DMS153 treated with DMSO at 0.1 percent for 48 hours (cell line): ENCODE results near the gene NME8.
"Not testable (repeated sequence)": the region's sequence is repeated elsewhere in the genome, so short reads cannot be mapped to it uniquely, and the experiment has no call there.

ENCODE experiments used
- DNase-seq: peaks from one replicate; lab custom pipeline; 2025; ENCODE audit not compliant: unreplicated experiment; lab: John Stamatoyannopoulos, UW

Gene NME8

DNA sequence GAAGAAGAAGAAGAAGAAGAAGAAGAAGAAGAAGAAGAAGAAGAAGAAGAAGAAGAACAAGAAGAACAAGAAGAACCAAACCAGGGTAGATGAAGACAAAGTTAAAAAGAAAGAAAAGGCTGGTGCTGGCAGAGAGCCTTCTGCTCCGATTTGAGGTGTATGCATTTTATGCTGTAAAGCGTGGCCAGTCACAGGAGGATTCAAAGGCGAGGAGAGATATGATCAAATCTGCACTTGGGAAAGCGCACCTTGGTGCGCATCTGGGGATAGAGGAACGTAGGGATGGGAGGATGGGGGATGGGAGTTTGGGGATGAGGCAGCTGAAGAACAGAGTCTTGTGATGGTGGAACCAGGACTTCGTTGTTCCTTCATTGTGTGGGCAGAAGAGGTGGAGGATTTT is at the start of gene NME8:
TSS of gene NME8 (plus strand) at position 301 of the 400 bp plus-strand sequence. CDS start 1,670 bp downstream, outside the sequence.
- DNase-seq, result no peak

- DNase-seq, result no peak
These were observed 42.2 kb upstream of the NME8 start for GRCh38 chr7:37806152-37806551.

DNA sequence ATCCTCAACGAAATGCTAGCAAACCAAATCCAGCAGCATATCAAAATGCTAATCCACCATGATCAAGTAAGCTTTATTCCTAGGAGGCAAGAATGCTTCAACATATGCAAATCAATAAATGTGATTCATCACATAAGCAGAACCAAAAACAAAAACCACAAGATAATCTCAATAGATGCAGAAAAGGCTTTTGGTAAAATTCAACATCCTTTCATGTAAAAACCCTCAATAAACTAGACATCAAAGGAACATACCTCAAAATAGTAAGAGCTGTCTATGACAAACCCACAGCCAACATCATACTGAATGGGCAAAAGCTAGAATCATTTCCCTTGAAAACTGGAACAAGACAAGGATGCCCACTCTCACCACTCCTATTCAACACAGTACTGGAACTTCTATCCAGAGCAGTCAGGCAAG is 36.2 kb upstream of the NME8 start:
- not testable (repeated sequence) for DNase-seq

DNA sequence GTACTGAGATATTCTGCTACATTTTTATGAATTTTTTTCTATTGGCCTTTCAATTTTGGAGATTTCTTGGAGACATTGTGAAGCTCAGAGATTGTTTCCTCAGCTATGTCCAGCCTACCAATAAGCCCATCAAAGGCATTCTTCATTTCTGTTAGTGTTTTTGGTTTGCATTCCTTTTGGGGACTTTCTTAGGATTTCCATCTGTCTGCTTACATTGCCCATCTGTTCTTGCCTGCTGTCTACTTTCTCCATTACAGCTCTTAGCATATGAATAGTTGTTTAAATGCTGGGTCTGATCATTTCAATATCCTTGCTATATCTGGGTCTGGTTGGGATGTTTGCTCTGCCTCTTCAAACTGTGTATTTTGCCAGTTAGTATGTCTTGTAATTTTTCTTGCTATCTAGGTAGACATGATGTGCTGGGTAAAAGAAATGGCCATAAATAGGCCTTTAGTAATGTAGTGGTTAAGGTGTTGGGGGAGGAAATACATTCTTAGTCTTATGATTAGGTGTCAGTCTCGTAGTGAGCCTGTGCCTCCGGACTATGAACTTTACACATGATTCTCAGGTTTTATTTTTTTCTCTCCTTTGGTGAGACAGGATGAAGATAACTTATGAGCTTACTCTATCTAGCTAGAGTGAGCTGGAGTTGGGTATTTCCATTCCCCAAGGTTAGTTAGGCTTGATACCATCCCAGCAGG is 32.6 kb upstream of the NME8 start:
- DNase-seq, result no peak

DNA sequence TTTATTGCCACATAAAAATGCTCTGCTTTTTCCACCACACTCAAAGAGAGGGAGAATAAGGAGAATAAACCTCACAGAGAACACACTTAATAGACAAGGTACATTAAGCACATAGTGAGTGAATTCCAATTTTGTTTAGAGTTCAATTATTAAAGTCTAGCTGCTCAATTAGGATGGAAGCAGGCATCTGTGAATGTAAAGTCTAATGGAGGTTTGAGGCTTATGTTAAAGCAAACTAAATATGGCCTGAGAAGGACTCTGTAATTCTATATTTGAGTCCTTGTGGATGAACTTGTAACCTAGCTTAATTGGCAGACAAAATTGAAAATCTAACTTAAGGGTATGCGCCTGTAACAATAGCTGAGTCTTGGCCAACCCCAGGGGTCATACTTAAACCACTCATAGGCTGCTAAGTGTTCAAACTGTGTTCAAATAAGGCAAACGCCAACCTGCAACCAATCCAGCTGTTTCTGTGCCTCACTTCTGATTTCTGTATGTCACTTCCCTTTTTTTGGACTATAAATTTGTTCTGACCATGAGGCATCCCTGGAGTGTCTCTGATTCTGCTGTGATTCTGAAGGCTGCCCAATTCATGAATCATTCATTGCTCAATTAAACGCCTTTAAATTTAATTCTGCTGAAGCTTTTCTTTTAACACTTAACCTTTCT is 31.3 kb upstream of the NME8 start:
- no peak for DNase-seq

- no peak for DNase-seq
These were observed 30.8 kb upstream of the NME8 start for GRCh38 chr7:37817591-37817960.

GRCh38 chr7:37817996-37818720 is 30.2 kb upstream of the NME8 start:
- DNase-seq, result no peak

DNA sequence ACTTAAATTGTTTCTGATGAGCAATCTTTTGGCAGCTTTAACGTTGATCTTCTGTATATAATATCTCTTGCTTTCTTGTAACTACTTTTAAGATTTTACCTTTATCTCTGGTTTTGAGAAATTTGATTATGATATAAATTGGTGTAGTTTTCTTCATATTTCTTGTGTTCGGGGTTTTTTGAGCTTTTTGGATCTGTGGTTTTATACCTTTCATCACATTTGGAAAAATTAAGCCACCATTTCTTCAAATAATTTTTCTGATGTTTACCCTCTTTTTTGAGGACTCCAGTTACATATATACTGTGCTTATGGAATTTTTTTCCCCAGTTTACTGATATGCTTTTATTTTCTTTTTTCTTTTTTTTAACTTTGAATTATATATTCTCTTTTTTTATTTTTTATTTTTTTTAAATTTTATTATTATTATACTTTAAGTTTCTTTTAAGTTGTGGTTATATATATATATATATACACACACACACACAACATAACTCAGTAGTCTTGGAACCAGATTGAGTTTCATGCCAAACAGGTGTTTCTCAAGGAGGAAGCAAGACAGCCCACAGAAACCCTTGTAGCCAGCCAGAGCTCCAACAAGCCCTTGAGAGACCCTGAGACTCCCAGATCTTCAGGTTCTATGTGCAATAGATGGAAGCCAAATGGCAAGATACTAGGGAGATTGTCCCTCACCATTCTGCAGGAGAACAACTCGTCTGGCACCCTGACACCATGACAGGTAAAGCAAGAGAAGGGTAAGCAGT is 27.5 kb upstream of the NME8 start:
- no peak for DNase-seq

DNA sequence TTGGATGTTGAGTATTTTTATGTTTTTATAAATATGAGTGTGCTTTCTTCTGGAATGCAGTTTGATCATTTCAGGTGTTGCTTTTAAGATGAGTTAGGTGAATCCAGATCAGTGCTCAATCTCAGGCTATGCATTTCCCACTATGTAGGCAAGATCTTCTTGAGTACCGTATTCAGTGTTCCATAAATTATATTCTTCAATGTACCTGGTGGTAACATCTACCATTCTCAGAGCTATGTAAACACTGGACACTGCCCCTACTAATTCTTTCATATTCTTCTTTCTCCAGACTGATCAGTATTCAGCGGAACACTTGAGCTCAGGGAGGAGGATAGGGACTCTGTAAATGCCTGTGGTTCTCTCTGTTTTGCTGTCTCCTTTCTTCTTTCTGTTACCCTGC is 25.5 kb upstream of the NME8 start:
- DNase-seq, result no peak

GRCh38 chr7:37823557-37823956 is 24.8 kb upstream of the NME8 start:
- no peak for DNase-seq

DNA sequence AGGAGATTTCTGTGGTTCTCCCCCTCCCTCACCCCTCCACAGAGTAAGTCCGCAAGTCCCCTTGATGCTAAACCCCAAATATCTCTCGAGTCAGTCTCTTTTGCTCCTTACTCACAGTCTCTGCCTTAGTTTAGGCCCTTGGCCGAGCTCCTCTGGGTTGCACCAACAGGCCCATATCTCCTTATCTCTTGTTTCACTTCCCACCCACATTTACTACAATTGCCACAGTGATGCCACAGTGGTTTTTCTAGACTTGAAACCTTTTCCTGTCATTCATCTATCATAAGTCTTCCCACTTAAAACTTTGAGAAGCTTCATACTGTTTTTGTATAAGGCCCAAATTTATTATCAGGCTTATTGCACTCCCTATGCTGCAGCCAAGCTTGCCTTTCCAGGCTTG is 23.4 kb upstream of the NME8 start:
- no peak for DNase-seq

DNA sequence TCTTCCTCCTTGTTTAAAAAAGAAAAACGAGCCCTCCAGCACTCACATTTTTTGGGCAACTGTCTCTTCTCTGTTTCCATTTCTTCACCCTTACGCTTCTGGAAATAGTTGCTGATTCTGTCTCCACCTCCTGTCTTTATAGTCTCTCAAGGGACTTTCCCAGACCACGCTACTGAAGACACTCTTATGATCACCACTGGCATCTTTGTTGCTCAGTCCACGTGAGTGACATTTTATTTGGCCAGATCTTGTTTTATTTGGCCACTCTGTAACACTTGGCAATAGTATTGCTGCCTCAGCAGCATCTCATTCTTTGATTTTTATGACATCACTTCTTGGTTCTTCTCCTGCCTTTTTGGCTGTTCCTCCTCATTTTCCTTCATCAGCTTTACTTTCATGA is 21.6 kb upstream of the NME8 start:
- no peak for DNase-seq

- no peak for DNase-seq
These were observed 17.2 kb upstream of the NME8 start for GRCh38 chr7:37831244-37831643.

DNA sequence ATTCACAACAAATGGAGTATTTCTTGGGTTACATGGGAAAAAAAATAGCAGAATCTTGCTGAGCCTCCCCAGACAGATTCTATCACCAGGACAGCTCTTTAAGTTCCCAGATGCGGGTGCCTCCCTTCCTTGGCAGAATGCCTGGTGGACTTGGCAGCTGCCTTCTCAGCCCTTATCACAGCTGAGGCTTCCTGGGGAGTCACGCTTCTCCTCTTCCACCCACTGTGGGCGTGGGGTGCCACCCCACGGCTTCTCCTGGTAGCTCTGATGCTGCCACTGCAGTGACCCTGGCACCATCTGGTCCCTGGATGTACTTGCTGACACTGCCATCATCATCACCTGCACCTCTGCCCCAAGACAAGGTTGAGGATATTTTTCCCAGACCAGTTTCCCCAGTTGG is 16.2 kb upstream of the NME8 start:
- DNase-seq, result no peak

GRCh38 chr7:37833107-37833817 is 15.1 kb upstream of the NME8 start:
- DNase-seq, result peak; percentile 49

DNA sequence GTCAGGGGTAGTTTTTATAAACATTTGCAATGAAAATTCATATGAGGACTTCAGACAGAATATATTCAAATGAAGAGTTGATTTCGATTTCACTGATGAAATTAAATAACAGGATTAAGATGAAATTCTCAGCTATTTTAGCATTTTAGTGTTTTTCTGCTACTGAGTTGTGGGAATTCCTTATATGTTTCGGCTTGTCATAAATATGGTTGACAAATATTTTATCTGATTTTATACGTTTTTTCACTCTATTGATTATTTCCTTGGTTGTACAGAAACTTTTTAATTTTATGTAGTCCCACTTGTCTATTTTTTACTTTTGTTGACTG is 14.6 kb upstream of the NME8 start:
- DNase-seq, result no peak

- DNase-seq, result peak; percentile 8
These were observed 5.1 kb downstream of the NME8 start for GRCh38 chr7:37853468-37853867.

GRCh38 chr7:37882086-37882485 is 33.7 kb downstream of the NME8 start:
- no peak for DNase-seq

- no peak for DNase-seq
These were observed 45.0 kb downstream of the NME8 start for GRCh38 chr7:37893359-37893758.

DNA sequence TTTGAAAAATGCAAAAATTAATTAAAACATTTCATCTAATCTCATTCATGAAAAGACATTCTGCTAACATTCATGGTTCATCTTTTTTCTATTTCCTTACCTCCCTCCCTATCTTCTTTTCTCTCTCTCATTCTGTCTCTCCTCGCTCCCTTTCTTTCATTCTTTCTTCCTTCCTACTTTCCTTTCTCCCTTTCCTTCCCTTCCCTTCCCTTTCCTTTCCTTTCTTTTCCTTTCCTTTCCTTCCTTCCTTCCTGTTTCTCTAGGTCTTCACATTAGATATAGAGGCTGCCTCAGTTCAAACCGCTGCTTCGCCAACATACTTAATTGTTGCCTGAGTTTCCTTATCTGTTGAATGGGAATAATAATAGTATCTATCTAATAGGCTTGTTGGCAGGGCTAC is 46.3 kb downstream of the NME8 start:
- no peak for DNase-seq

DNA sequence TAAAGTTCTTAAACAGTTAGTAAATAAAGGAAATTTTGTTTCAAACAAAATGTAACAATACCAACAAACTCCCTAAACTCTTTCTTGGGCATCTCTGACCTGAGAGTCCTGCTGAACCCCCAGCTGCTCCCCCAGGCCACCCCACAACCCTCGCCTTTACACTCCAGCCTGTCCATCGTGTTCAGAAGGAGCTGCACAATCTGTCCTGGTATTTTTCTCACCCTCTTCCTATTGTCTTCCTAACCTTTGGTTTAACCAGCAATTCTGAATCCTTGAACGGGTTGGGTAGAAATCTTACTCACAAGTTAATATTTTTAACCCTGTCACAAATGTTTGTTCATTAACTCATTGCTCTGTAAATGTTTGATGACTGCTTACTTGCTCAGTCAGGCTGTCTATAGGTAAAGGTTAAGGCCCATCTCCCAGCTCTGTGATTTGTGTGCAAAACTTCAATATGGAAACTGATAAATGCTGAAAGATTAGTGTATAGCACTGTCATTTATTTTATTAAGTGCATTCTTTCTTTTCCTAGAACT is 51.4 kb downstream of the NME8 start:
- no peak for DNase-seq
